Measurements from ENCODE around the gene MRPS25.

- TF ChIP-seq POLR2AphosphoS5 (IDR thresholded peaks at IDR 0.05; ENCODE audit: insufficient read depth in 1 of 2, low read depth in 1 of 2) (no peak), CTCF (IDR thresholded peaks at IDR 0.05) (no peak), POLR2A (IDR thresholded peaks at IDR 0.05) (no peak)
These were observed 21.5 kb downstream of the MRPS25 start for GRCh38 chr3:15043408-15044171.

Data from vagina (tissue), 2 donors.